Globus pallidus (tissue), 1 donor: ENCODE data around the gene HOXC12.

ENCODE experiments used
- DNase-seq: peaks from one replicate; pipeline ENCODE4 v3.0.0-alpha.2; 2015; ENCODE audit warnings: low spot score

The HOXC12 gene

GRCh38 chr12:53941187-53941586 is 13.5 kb upstream of the HOXC12 start:
- no peak for DNase-seq

- no peak for DNase-seq
Observed at GRCh38 chr12:53941750-53942149, 13.0 kb upstream of the HOXC12 start.

GRCh38 chr12:53942467-53942997 is 12.2 kb upstream of the HOXC12 start:
- DNase-seq: no peak

- DNase-seq: no peak
Observed at GRCh38 chr12:53944209-53944608, 10.5 kb upstream of the HOXC12 start.

DNA sequence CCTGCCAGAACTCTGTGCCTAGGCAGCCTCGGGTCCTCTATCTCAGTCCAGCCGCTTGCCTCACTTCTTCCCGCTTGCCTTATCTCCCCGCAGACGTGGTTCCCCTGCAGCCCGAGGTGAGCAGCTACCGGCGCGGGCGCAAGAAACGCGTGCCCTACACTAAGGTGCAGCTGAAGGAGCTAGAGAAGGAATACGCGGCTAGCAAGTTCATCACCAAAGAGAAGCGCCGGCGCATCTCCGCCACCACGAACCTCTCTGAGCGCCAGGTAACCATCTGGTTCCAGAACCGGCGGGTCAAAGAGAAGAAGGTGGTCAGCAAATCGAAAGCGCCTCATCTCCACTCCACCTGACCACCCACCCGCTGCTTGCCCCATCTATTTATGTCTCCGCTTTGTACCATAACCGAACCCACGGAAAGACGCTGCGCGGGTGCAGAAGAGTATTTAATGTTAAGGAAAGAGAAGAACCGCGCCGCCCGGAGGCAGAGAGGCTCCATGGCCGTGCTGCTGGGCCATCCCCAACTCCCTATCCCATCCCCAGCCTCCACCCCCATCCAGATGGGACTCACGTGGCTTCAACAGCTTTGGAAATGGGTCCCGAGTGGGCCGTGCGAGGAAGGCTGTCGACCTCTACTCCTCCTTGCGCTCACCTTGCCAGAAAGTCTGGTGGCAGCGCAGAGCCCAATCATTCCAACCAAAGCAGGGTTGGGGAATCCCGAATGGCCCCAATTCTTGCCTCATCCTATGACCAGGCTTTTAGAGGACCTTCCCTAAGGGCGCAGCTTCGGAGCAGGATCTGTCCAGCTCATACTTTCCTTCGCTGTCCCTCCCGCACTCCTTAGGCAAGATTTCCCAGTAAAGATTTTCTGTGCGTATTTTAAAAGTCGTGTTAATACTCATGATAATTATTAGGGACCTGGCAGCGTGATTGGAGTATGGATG is 9.5 kb upstream of the HOXC12 start:
- DNase-seq: no peak

DNA sequence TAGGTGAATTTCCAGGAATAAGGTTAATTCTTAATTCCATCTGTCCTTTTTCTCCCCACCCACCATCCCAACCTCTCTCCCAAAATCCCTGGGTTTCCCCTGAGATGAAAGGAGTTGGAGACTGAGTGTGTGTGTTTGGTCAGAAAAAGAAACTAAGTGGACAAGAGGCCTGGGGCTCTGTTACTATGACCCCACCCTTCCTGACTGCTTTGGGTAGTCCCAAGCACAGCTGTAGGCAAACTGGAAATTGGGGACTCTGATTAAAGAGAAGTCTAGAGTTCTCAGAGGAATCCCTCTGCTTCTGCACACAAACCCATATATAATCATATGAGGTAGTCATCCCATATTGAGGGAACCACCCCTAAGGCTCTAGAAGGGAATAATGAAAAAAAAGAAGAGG is 7.0 kb upstream of the HOXC12 start:
- DNase-seq: no peak

DNA sequence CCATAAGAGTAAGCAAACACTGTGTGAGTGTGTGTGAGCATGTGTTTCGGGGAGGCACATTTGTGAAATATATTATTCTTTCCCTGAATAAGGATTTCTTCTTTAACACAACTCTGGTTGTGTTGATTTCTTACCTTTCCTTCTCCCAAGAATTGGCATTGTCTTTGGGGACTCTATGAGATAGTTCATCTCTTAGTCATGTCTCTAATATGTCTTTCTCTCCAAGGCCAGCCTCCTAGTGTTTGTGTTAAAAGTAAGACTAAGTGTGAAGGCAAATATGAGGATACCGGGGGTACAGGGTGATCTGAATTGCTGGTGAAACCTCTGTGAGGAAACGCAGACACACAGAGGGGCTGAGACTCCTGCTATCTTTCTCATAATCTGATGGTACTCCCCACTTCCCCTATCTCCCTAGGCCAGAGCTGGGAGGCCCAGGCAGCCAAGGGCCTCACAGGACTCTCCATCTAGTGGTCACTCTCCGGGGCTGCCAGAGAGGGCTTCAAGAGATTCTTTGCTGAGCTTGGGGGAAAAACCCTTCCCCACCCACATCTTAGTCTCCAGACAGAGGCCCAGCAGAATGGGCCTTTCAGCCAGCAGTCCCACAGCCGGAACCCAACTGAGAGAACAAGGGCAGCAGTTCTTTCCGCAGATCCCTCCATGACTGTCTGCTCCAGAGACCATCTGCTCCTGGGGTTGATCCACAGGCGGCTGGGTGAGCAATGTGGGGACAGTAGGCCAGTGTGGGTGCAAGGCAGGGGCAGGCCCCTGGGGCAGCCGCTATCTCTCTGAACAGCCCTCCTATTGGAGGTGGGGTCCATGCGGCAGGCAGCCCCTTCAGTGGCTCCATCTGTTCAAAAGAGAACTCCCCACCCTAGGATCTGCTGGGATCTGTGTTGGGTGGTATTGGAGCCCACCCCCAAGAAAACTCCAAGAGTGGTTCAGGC is 5.8 kb upstream of the HOXC12 start:
- no peak for DNase-seq

DNA sequence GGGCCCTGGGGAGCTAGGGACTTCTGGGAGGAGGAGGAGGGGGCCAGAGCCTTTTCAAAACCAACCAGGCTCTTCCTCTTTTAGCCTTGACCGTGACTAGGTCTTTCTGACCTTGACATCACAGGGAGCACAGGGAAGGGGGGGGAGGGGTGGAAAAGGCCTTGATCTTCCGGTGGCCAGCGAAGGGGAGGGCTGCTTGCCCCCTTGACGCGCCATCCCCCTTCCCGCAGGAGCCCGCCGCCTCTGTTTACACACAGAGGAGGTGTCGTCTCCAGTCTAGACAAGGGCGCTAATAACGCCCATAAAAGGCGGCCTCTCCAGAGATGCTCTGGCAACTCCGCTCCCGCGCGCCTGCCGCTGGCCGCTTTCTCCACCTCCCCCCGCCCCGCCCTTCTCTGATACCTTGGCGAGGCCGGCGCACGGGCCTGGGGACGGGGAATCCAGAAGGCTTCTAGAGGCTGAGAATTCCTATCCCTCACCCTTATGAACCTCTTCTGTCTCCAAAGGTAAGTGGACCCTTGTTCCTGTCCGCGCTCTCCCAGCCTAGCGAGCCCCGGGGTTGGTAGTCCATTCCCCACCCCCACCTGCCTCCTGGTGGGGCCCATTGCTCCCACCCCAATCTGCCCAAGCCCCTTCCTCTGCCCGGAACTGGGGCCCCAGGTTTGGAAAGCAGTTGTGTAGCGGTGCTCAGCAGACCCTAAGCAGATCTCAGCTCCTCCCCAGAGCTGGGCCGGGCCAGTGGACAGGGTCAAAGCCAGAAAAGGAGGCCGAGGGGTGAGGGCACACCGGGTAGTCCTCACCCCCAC is 4.9 kb upstream of the HOXC12 start:
- DNase-seq: no peak

DNA sequence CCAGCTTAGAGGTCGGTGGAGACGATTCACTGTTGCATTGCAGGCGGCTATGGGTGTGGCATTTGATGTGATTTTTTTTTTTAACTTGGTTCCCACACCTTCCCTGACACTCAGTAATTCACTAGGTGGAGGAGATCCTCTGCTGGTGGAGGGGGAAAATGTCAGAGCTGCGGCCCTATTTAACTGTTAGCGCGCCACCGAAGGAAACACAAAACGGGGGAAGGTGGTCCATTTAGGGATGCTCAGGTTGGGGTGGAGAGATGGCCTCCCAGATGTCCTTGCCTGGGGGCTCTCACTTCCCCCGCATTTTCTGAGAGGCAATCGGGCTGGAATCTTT is 4.3 kb upstream of the HOXC12 start:
- no peak for DNase-seq

- no peak for DNase-seq
Observed at GRCh38 chr12:53950789-53951576, 3.7 kb upstream of the HOXC12 start.

- no peak for DNase-seq
Observed at GRCh38 chr12:53951577-53952334, 2.9 kb upstream of the HOXC12 start.

GRCh38 chr12:53952335-53952694 is 2.4 kb upstream of the HOXC12 start:
- no peak for DNase-seq

GRCh38 chr12:53952871-53953734 is 1.6 kb upstream of the HOXC12 start:
- no peak for DNase-seq

DNA sequence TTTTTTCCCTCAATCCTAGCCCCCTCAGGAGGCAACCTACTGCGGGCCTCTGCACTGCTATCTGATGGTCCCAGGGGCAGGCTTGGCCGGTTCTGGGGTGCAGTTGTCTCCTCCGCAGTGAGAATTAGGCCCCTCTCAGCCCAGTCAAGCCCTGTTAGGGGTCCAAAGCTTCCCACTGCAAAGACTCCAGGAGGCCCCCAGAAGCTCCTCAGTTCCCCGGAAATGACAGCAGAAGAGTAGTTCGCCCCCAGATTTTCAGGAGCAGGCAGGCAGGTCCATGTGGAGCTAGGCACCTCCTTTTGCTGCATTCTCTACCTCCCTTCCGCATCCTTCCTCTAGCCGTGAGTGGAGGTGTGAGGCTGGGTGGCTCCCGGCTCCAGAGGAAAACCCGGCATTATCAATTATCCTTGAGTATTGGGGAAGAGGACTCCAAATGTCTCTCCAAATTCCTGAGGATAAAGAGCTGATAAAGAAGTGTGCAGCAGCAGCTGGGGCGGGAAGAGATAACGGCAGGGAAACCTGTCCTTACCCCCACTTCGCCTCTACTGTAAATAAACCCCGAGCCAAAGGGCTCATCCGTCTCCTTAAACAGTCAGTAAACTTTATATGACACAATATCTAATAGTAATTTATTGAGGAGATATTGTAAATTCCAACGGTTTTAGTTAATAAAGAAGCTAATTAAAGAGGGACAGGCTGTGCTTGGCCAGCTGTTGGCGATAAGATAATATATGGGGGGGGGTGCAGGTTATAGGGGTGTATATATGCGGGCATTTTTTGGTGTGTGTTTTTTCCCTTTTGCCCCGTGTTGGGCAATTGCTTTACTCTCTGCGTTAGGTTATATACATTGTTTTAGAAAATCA is 641 bp upstream of the HOXC12 start:
- no peak for DNase-seq

DNA sequence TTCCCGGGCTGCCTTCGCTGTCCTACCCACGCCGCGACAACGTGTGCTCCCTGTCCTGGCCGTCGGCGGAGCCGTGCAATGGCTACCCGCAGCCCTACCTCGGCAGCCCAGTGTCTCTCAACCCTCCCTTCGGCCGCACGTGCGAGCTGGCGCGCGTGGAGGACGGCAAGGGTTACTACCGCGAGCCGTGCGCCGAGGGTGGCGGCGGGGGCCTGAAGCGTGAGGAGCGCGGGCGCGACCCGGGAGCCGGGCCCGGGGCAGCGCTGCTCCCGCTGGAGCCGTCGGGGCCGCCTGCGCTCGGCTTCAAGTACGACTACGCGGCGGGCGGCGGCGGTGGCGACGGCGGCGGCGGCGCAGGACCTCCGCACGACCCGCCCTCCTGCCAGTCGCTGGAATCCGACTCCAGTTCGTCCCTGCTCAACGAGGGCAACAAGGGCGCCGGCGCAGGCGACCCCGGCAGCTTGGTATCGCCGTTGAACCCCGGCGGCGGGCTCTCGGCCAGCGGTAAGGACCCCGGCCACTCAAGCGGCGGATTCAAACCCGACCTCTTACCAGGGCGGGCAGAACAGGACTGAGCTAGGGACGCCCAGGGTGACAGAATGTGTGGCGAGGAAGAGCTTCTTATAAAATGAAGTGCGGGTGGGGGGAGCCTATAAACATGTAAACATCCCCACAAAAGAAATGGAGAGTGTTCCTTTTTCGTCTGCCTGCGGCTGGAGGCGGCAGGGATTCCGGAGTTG is 503 bp downstream of the HOXC12 start:
- DNase-seq: no peak

DNA sequence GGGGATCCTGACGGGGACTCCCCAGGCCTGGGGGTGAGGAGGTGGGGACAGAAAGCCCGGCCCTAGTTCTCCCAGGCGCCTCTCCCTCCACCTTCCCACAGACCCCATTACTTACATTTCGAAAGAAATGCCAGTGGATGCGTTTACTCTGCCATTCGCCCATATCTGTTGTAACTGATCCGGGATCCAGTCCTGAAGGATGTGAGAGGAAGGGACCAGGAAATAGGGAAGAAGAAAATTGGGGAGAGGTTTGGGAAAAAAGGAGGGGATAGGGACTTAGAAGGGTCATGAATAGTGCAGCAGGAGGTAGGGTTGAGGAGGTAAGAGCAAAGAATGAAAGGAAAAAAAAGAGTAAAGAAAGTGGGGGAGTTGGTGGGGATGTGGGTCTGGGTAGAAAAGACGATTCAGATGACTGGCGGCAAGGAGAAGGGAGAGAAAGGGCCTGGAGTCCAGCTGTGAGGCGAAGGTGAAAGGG is 1.1 kb downstream of the HOXC12 start:
- no peak for DNase-seq

DNA sequence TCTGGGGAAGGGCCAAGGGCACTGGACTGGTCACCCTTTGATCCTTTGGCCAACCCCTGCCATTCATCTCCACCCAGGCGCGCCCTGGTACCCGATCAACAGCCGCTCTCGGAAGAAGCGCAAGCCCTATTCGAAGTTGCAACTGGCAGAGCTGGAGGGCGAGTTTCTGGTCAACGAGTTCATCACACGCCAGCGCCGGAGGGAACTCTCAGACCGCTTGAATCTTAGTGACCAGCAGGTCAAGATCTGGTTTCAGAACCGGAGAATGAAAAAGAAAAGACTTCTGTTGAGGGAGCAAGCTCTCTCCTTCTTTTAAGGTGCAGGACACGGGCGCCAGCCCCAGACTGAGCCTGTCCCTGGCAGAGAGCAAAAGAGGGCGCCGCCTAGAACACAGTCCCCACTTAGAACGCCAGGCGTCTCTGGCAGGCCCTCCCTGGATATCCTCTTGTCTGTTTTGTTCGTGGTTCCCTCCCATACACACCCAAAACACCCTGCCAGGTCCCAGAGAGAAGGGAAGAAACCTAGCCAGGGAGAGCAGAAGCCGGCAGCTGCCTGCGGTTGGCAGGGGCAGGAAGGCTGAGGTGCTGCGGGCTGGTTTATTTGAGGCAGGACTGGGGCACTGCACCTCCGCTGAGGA is 1.7 kb downstream of the HOXC12 start:
- no peak for DNase-seq
